Fibroblast of mammary gland (primary cell): ENCODE measurements around the gene NVL.

Experiments
- DNase-seq: peaks from one replicate; pipeline ENCODE4 v3.0.0-alpha.2; 2010; ENCODE audit warnings: low read depth
- H3K4me3 ChIP-seq: 2 replicates; pipeline ENCODE4 v1.5.1; 2011; ENCODE audit warnings: low read depth, mild to moderate bottlenecking, low read length, moderate library complexity; ENCODE audit not compliant: control insufficient read depth
- TF ChIP-seq, protein P1 (sequence below): conservative IDR thresholded peaks from 2 replicates; pipeline ENCODE4 v1.5.1; 2011; ENCODE audit warnings: low read depth, low read length, inconsistent platforms; ENCODE audit not compliant: control insufficient read depth, insufficient read depth

The NVL gene

DNA sequence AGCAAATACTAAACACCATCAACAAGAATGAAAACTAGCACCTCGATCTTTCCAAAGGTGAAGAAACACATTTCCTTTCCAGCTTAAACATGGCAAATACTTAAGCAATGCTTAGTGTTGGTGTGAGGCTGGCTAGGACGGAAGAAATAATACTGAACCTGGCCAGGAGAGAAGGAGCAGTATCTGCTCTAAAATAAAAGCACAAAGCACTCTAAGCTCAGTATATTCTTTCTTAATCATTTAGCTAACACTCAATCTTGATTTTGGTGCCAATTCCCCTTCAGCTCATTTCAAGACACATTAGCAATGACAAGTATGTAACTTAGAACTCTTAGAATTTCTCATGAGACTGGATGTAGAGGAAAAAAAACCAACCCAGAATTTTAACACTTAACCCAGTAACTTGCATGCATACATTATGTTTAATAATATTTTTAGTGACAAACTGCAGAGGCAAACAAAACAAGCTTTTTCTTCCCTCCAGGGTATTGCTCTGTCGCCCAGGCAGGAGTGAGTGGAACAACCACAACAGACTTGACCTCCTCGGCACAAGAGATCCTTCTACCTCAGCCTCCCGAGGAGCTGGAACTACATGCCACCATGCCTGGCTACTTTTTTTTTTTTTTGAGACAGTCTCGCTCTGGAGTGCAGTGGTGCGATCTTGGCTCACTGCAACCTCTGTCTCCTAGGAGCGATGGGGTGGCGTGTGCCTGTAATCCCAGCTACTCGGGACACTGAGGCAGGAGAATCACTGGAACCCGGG is 92.7 kb downstream of the NVL start:
- TF ChIP-seq, protein P1, sequence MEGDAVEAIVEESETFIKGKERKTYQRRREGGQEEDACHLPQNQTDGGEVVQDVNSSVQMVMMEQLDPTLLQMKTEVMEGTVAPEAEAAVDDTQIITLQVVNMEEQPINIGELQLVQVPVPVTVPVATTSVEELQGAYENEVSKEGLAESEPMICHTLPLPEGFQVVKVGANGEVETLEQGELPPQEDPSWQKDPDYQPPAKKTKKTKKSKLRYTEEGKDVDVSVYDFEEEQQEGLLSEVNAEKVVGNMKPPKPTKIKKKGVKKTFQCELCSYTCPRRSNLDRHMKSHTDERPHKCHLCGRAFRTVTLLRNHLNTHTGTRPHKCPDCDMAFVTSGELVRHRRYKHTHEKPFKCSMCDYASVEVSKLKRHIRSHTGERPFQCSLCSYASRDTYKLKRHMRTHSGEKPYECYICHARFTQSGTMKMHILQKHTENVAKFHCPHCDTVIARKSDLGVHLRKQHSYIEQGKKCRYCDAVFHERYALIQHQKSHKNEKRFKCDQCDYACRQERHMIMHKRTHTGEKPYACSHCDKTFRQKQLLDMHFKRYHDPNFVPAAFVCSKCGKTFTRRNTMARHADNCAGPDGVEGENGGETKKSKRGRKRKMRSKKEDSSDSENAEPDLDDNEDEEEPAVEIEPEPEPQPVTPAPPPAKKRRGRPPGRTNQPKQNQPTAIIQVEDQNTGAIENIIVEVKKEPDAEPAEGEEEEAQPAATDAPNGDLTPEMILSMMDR = no peak
- no peak overlapping the region for H3K4me3 ChIP-seq
- no peak for DNase-seq

DNA sequence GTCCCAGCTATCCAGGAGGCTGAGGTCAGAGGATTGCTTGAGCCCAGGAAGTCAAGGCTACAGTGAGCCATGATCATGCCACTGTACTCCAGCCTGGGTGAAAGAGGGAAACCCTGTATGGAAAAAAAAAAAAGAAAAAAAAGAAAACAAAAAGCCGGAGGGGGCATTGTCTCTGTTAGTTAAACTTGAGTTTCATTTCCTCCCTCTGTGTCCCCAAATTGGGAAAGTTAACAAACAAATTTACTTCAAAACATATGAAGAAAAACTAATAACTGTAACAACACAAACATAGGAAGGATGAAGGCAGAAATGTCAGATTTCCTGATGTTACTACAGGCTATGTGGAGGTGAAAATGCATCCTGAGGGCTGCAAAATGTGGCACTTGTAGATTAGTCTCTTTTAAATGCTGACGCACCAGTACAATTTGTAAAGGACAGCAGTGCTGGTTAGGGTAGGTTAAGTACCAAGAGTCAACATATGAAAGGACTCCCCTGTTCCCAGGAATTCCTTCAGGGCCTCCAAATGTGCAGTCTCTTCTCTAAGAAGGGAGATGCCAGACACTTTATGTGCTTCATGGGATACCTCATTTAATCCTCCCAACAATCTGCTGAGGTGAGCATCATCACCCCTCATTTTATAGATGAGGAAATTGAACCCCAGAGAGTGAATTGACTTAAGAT is 94.0 kb downstream of the NVL start:
- no peak overlapping the region for H3K4me3 ChIP-seq
- no peak for DNase-seq
- TF ChIP-seq, protein P1 = no peak

DNA sequence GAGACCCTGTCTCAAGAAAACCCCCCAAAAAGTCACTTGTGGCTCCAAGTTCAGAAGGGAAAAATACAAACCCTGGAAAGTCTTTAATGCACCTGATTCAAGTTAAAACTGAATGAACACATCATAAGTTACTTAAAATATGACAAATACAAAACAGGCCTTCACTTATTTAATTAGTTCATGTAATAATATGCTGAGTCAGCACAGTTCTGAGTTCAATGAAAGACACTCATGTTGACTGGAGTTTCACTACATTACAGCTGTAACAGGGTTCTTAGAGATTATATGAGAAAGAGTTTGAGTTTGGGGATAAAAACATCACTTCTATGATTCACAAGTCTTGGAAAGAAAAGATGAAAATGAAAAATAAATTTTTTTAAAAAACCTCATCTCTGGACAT is 96.0 kb downstream of the NVL start:
- no peak for DNase-seq
- TF ChIP-seq, protein P1 = no peak

DNA sequence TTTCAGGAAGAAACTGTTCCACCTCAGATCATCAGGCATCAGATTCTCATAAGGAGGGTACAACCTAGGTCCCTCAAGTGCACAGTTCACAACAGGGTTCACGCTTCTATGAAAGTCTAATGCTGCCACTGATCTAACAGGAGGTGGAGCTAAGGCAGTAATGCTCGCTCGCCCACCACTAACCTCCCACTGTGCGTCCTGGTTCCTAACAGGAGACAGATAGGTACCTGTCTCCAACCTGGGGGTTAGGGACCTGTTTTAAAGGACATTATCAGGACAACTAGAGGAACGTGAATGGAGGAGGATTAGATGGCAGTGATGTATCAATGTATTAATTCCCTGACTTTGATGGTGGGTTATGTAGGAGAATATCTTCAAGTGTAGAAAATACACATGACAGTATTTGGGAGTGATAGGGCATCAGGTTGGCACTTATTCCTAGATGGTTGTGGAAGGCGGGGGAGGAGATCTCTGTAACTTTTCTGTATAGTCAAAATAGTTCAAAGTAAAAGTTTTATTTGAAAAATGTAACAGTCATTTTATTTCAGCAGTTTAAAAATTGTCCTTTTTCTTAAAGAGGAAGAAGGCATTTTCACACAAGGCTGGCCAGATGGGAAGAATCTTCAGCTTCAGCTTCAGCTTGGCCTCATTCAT is 103.0 kb downstream of the NVL start:
- TF ChIP-seq, protein P1 = no peak
- no peak overlapping the region for H3K4me3 ChIP-seq
- DNase-seq = no peak

More for the DNA sequence above, 96.0 kb downstream of the NVL start:
- H3K4me3 ChIP-seq = no peak overlapping the region

DNA sequence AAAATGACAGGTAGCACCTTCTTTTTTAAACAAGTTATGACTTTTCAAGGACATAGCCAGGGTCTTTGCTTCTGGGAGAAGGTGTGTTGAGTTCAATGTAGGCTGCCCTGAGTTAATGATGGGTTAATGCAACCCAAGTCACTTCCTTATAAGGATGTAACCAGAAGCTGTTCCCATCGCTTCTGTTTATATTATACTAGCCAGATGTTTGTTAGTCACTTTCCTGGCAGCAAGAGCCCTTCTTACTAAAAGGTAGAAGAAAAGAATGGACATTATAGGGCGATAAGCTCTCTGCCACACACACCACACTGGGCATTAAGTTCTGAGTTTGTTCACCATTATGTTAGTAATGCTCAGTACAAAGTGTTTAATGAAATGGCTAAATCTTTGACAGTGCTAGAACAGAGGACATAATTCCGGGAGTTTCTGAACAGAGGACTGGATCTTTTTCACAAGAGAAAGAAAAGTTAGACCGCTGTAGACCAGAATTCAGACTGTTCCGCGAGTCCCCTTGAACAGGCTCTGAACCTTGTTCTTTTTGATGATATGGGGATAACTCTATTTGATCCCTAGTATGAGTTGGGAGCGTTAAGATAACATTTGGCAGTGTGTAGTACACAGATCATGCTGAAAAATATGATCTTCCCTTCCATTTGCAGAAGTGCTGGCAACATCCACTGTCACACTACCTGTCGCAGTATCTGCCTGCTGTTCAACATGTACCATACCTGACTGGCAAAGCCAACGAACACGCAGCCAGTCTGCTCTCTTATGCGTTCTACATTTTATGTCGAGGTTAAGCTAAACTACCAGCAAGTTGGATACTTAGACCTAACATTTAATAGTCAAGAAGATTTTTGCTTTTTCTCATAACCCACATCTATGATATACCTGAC is 105.9 kb downstream of the NVL start:
- H3K4me3 ChIP-seq = no peak overlapping the region
- TF ChIP-seq, protein P1 = no peak
- DNase-seq = peak; percentile 89

DNA sequence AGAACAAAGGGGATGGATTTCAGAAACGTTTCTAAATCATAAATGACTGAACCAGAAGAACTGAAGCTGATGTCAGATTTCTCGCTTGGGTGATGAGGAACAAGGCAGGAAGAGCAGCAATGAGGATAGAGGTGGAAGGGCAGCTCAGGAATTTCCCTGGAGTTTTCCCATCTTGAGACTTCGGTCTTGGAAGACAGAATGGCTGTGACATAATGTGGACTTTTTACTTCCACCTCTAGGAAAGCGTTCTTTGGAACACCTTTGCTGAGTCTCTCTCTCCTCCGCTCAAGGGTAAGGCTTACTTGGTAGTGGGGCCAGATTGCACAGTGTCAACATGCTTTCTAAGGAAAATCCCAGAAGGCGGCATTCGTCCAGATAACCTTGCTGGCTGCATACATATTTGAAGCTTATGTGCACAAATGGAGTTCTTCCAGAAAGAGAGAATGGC is 110.3 kb downstream of the NVL start:
- H3K4me3 ChIP-seq = no peak overlapping the region
- no peak for DNase-seq
- TF ChIP-seq, protein P1 = no peak
